OCI-LY7 (cell line): ENCODE data around the gene ANKRD1.

Experiments
- EZH2phosphoT487 ChIP-seq: fragments of 200-600 bp; sonication (generic); IDR thresholded peaks from 2 replicates; pipeline ENCODE4 v1.6.1; 2018; ENCODE audit warnings: low read depth, borderline replicate concordance, mild to moderate bottlenecking, mixed run types, antibody characterized with exemption, low read length, moderate library complexity, mixed read lengths
- TF ChIP-seq, protein P1 (sequence below): fragments of 200-600 bp; sonication (generic); conservative IDR thresholded peaks from 2 replicates; pipeline ENCODE4 v1.5.1; 2014; ENCODE audit warnings: mild to moderate bottlenecking, antibody characterized with exemption, low read length, moderate library complexity, mixed read lengths

DNA sequence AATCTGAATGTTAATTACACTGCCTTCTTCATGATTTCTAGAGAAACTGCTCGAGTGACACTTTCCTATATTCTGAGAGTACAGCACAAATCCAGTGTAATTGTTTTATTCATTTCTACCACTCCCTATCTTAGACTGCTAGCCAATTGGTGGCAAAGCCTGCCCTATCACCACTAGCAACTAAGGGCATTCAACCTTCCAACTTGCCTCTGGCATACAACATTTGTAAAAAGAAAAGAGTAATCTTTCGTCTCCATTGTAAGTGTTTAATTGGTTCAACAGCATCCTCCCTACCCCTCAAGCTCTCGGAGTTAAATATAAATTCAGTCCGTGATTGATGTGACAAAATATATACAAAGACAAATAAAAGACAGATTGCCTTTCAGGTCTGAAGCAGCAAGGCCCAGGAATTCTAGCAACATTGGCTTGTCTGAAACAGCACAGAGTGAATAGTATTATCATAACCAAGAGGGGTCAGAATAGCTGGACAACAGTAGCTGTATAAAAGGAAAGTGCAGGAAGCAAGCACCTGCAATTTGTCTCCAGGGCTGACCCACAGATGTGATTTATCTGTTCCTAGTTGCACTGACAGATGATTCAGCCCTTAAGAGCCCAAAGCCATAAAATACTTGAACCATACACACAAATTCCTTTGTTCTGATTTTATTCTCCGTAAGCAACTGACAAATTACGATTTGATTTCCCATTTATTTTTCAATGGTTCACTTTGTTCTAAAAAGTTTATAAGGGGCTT, 47.6 kb upstream of the ANKRD1 start:
- TF ChIP-seq, protein P1, sequence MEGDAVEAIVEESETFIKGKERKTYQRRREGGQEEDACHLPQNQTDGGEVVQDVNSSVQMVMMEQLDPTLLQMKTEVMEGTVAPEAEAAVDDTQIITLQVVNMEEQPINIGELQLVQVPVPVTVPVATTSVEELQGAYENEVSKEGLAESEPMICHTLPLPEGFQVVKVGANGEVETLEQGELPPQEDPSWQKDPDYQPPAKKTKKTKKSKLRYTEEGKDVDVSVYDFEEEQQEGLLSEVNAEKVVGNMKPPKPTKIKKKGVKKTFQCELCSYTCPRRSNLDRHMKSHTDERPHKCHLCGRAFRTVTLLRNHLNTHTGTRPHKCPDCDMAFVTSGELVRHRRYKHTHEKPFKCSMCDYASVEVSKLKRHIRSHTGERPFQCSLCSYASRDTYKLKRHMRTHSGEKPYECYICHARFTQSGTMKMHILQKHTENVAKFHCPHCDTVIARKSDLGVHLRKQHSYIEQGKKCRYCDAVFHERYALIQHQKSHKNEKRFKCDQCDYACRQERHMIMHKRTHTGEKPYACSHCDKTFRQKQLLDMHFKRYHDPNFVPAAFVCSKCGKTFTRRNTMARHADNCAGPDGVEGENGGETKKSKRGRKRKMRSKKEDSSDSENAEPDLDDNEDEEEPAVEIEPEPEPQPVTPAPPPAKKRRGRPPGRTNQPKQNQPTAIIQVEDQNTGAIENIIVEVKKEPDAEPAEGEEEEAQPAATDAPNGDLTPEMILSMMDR: no peak
- no peak for TF ChIP-seq EZH2phosphoT487
